ENCODE results near the gene CR1.
"Not testable (repeated sequence)": the region's sequence is repeated elsewhere in the genome, so short reads cannot be mapped to it uniquely, and the experiment has no call there.

The CR1 gene

DNA sequence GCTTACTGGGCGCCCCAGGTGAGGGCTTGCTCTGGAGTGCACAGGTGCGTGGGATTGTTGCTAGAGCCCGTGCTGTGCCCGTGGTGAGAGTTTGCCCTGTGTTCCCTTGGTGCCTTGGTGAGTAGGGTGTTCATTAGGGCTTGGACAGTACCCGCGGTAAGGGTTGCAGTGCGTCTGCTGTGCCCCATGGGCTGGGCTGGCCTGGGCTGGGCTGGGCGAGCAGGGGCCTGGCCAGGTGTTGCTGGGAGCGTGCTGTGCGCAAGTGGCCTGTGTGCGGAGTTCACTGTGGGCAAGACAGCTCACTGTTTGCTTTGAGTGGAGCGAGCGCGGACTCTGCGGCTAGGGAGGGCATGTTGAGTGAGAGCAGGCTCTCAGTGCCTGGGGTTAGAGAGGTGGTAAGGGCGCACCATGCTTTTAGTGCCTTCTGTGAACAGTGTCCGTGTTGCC lies 149.7 kb downstream of the CR1 start:
- DNase-seq, result no peak

GRCh38 chr1:207646171-207646570 lies 150.2 kb downstream of the CR1 start:
- DNase-seq, result no peak

DNA sequence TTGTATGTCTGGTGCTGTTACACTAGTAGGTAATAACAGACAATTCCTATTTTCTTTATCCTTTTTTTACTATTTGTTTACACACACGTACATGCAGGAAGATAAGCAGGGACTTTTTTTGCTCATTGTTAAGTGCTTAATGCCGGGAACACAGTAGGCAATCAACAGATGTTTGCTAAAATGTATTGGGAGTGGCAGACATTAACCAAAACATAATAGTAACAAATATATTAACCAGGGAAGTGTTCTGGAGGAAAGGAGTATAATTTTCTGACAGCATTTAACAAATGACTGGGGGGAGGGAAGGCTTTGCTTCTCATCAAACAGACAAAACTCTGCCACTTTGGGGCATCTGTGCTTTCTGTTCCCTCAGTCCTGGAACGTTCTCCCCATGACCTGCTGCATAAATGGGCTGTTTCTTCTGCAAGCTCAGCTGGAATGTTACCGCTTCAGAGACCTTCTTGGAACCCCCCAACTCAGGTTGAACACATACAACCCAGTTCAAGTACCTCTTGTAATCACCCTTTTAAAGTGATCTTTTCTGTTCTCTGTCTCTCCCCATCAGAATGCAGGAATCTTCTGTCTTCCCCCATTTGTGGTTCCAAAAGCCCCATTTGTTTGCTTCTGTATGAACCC lies 151.1 kb downstream of the CR1 start:
- no peak for DNase-seq

DNA sequence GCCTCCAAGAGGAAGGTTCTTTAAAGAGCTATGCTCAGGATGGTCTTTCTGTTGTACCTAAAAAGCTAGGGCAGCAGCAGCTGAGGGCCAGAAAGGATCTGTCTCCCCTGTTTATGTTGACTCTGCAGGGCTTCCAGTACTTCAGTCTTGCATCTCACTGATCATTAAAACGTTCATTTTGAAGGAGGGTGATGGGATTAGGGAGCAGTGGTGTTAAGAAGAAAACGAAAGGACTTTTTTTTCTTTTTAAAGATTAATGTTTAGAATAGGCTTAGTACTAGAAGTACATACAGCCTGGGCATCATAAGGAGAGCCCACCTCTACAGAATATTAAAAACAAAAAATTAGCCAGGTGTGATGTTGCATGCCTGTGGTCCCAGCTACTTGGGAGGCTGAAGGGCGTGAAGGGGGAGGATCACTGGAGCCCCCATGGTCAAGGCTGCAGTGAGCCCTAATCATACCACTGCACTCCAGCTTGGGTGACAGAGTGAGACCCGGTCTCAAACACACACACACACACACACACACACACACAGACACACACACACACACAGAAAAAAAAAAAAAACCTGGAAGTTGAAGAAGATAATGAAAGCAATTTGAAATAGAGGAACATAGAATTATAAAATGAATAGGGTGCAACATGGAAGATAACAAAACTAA lies 151.8 kb downstream of the CR1 start:
- no peak for DNase-seq

DNA sequence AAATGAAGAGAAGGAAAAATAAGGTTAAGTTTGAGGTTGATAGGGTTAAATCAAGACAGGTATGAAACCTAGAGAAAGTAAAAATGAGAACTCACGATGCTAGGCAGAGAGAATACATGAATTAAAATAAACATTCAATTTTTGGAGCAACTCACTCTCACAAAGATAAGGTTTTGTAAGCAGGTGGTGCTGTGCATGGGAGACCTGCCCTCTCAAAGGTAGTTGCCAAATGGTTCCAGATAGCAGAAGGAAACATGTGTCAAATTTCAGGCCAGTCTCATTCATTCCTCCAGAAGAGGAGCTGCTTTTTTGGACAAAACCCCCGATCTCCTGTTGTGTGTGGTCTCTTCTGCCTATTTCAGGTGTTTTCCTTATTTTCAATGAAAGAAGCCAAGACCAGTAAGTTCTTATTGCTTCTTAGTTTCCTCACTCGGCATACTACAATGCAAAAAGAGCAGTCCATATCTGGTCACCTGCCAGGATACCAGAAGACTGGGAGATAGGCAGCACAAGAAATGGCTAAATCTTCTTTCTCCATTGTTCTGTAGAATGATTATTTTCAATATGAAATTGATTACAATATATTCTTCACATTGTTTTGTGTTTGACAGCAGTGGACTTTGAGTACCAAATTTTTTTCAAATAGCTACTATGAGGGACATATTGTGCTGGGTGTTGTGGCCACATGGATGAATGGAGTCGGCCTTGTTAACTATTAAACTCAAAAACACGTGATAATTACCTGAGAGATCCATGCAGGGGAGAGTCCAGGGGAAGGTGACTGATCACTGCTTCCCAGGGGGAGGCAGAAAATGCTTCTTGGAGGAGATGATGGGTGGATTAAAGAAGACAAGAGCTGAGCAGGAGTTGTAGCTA lies 152.6 kb downstream of the CR1 start:
- no peak for DNase-seq

- DNase-seq, result no peak
These were observed 153.3 kb downstream of the CR1 start for GRCh38 chr1:207649210-207649753.

DNA sequence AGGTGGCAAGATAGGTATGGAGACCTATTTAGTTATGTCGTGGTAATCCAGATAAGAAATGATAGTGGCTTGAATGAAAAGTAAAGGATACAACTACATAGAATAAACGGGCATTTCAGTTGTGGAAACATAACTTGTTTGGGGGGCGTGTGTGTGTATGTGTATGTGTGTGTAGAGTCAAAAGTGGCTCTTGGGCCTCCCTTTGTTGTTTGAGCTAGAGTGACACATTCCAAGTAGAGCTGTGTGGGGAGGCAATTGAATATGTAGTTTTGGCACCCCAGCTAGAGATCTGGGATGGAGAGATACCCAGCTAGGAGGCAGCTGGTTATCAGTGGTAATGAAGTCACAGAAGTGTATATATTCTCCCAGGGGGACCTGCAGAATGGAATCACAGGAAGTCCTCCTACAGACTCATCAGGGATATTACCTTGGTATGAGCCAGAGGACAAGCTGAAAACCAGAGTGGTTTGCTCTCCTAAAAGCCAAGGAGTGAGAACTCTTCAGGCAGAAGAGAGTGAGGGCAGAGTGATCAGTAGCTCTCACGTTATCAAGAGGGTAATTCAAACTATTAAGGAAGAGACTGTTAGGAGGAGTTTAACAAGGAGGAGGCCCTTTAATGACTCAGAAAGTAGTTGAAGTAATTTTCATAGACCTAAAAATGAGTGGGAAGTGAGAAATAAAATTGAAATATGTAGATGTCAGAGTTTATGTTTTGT lies 154.1 kb downstream of the CR1 start:
- DNase-seq, result no peak

DNA sequence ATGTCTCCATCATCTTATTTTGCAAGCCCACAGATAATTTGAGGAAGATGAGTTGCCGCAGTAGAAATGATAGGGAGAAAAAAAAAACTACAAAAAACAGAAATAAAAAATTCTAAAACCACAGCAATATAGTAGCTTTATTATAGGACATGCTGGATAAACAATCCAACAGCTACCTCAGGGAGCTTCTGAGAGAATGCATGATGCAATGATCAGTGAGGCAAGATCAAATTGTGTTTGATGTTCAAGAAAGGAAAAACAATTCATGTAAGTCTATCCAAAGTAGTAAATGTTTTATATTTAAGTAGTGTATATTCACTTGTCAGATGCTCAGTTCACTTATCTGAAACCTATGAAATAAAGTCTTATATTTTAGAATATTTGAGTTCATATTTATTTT lies 155.6 kb downstream of the CR1 start:
- no peak for DNase-seq

DNA sequence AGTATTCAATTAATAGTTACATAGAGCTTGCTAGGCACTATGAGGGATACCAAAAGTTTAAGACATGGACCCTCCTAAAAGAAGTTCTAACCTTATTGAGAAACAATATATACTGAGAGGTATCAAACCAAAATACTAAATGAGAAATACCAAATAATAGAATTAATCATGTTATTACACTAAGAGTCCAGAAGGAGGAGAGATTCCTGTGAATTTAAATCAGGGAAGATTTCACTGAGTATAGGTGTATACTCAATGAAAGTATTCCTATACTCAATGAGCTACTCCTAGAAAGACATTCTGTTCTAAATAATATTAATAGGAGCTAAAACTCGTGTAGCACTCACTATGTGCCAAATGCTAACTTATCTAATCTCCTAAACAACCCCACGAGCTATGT lies 158.4 kb downstream of the CR1 start:
- no peak for DNase-seq

- no peak for DNase-seq
These were observed 162.5 kb downstream of the CR1 start for GRCh38 chr1:207658408-207658807.

GRCh38 chr1:207658904-207659485 lies 163.0 kb downstream of the CR1 start:
- DNase-seq, result no peak

DNA sequence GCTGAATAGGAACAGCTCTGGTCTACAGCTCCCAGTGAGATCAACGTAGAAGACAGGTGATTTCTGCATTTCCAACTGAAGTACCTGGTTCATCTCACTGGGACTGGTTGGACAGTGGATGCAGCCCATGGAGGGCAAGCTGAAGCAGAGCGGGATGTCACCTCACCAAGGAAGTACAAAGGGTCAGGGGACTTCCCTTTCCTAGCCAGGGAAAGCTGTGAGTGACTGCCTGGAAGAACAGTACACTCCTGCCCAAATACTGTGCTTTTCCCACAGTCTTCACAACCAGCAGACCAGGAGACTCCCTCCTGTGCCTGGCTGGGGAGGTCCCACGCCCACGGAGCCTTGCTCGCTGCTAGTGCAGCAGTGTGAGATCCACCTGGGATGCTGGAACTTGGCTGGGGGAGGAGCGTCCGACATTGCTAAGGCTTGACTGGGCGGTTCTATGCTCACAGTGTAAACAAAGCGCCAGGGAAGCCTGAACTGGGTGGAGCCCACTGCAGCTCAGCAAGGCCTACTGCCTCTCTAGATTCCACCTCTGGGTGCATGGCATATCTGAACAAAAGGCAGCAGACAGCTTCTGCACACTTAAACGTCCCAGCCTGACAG lies 163.7 kb downstream of the CR1 start:
- DNase-seq, result no peak

DNA sequence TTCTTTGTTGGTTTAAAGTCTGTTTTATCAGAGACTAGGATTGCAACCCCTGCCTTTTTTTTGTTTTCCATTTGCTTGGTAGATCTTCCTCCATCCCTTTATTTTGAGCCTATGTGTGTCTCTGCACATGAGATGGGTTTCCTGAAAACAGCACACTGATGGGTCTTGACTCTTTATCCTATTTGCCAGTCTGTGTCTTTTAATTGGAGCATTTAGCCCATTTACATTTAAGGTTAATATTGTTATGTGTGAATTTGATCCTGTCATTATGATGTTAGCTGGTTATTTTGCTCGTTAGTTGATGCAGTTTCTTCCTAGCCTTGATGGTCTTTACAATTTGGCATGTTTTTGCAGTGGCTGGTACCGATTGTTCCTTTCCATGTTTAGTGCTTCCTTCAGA lies 165.5 kb downstream of the CR1 start:
- not testable (repeated sequence) for DNase-seq

DNA sequence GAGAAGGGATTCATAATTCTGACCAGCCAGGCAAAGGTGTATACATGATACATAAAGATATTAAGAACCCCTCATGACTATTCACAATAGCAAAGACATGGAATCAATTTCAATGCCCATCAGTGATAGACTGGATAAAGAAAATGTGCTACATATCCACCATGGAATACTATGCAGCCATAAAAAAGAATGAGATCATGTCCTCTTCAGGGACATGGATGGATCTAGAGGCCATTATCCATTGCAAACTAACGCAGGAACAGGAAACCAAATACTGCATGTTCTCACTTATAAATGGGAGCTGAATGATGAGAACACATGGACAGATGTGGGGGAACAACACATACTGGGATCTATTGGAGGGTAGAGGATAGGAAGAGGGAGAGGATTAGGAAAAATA lies 170.4 kb downstream of the CR1 start:
- DNase-seq, result no peak

- DNase-seq, result no peak
These were observed 173.6 kb downstream of the CR1 start for GRCh38 chr1:207669528-207670009.

DNA sequence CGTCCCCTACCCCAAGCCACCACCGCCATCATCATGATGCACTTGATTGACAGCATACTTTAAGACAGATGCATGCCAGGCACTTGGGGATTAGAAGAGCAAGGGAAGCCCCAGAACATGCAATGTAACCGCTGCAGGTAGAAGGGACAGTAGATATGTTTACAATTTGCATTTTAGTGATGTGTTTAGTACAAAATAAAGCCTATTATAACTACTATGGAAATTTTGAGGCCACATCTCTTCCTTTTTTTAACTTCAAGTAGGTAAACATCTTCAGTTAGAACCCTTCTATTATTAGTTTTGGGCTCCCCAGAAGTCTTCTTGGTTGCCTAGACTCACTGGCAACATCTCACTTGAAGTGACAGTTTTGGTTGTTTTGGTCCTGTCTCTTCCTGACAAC lies 174.2 kb downstream of the CR1 start:
- DNase-seq, result no peak

DNA sequence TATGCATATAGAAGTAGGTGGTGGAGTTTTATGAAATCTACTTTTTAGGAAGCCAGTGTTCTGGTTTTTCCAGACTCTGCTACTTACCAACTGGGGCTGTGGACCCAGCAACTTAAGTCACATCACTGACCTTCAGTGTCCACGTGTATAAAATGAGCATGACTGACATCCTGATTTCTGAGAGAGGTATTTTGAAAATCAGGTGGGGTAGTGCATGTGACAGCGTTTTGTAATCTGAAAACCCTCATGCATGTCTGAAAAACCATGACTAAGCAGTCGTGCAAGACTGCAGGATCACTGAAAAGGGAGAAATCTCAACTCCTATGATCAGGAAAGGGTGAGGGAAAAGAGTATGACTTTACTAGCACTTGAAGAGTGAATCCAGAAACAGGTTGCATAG lies 175.0 kb downstream of the CR1 start:
- DNase-seq, result no peak

- DNase-seq, result no peak
These were observed 176.7 kb downstream of the CR1 start for GRCh38 chr1:207672522-207673130.

GRCh38 chr1:207673399-207673798 lies 177.4 kb downstream of the CR1 start:
- DNase-seq, result no peak

DNA sequence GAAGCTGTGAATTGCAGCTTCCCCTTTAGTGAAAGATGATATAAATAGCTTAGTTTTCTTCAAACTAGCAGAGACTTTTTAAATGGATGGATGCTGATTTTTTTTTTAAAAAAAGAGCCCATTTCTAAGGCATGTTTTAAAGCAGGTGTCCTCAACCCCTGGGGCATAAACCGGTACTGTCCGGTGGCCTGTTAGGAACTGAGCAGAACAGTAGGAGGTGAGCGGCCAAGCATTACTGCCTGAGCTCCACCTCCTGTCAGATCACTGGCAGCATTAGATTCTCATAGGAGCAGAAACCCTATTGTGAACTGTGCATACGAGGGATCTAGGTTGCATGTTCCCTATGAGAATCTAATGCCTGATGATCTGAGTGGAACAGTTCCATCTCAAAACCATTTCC lies 180.2 kb downstream of the CR1 start:
- no peak for DNase-seq

GRCh38 chr1:207680590-207681388 lies 184.8 kb downstream of the CR1 start:
- not testable (repeated sequence) for DNase-seq
